ENCODE results near the gene HS3ST3A1. TPM values are rescaled to one million over a fixed set of nuclear protein-coding genes. Genes with fewer than 3 reads are reported as not detected.

Gene HS3ST3A1
- polyA plus RNA-seq, 1 experiment, result 6.6 TPM

GRCh38 chr17:13599864-13600263, 1.9 kb downstream of the HS3ST3A1 start:
- CTCF ChIA-PET, result interaction anchor here (1.0 kb wide), 1 partner anchor 698 kb away, joined by 9 read pairs; no protein-coding TSS in a partner anchor

DNA sequence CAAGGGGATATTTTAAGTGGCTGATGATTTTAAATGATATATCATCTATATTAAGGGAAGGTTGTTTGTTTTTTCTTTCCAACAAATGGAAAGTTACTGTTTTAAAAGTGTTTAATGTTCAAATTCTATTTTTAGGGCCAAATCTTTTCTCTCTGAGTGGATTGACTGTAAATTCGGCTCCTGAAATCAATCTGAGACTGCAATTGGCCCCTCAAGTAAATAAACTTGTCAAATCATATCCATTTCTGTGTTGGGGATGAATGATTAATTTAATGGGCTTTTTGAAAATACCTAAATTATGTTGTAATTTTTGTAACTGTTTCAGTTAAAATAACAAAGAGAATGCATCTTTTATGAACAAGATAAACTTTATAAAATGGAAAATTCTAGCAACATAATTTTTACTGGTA, 2.6 kb downstream of the HS3ST3A1 start:
- CTCF ChIA-PET, result interaction anchor here (0.6 to 1.2 kb wide), 4 partner anchors 472 to 703 kb away, joined by 3 read pairs; no protein-coding TSS in a partner anchor
- Histone ChIP-seq H3K4me3 (ENCODE audit: low read depth, low read length) (peak overlapping the region; percentile 87), H3K9me3 (ENCODE audit: control insufficient read depth, insufficient read depth, low read length) (no peaks in the 10 kb centered on the region; the same call in 1 of the 2 replicates), H3K27ac (ENCODE audit: low read depth, low read length) (no peak overlapping the region), H3K27me3 (ENCODE audit: control insufficient read depth, insufficient read depth, low read length) (no peaks in the 10 kb centered on the region)
- POLR2A ChIA-PET, result interaction anchor here (3.0 kb wide), 1 partner anchor 703 kb away, joined by 8 read pairs; no protein-coding TSS in a partner anchor
- TF ChIP-seq CTCF (IDR thresholded peaks at IDR 0.05; ENCODE audit: low read depth, low read length), result no peak
- DNase-seq (ENCODE audit: low read depth, low spot score), result no peak

More at GRCh38 chr17:13599864-13600263, 1.9 kb downstream of the HS3ST3A1 start:
- Histone ChIP-seq H3K4me3 (ENCODE audit: low read depth, low read length) (peak overlapping the region; percentile 87), H3K9me3 (ENCODE audit: control insufficient read depth, insufficient read depth, low read length) (no peaks in the 10 kb centered on the region; the same call in 1 of the 2 replicates), H3K27ac (ENCODE audit: low read depth, low read length) (peak overlapping the region; percentile 77), H3K27me3 (ENCODE audit: control insufficient read depth, insufficient read depth, low read length) (no peaks in the 10 kb centered on the region)
- DNase-seq (ENCODE audit: low read depth, low spot score), result no peak
- no peak for TF ChIP-seq CTCF (IDR thresholded peaks at IDR 0.05; ENCODE audit: low read depth, low read length)
- POLR2A ChIA-PET, result interaction anchor here (2.4 kb wide), 1 partner anchor 701 kb away, joined by 15 read pairs; the partner anchor contains the start of gene HS3ST3B1

GRCh38 chr17:13598353-13599167, 3.2 kb downstream of the HS3ST3A1 start:
- ChIA-PET CTCF (interaction anchor here (0.6 to 6.1 kb wide), 9 partner anchors 467 to 1558 kb away, joined by 3 to 57 read pairs (median 3); partner anchors contain the start of gene HS3ST3B1), POLR2A (interaction anchor here (0.6 to 3.0 kb wide), 3 partner anchors 698 to 704 kb away, joined by 4 to 8 read pairs (median 7); partner anchors contain the start of gene HS3ST3B1)
- Histone ChIP-seq H3K4me3 (ENCODE audit: low read depth, low read length) (peak overlapping the region; percentile 87), H3K9me3 (ENCODE audit: control insufficient read depth, insufficient read depth, low read length) (no peaks in the 10 kb centered on the region; the same call in 1 of the 2 replicates), H3K27me3 (ENCODE audit: control insufficient read depth, insufficient read depth, low read length) (no peaks in the 10 kb centered on the region), H3K27ac (ENCODE audit: low read depth, low read length) (no peak overlapping the region)
- DNase-seq (ENCODE audit: low read depth, low spot score), result no peak
- no peak for TF ChIP-seq CTCF (IDR thresholded peaks at IDR 0.05; ENCODE audit: low read depth, low read length)

DNA sequence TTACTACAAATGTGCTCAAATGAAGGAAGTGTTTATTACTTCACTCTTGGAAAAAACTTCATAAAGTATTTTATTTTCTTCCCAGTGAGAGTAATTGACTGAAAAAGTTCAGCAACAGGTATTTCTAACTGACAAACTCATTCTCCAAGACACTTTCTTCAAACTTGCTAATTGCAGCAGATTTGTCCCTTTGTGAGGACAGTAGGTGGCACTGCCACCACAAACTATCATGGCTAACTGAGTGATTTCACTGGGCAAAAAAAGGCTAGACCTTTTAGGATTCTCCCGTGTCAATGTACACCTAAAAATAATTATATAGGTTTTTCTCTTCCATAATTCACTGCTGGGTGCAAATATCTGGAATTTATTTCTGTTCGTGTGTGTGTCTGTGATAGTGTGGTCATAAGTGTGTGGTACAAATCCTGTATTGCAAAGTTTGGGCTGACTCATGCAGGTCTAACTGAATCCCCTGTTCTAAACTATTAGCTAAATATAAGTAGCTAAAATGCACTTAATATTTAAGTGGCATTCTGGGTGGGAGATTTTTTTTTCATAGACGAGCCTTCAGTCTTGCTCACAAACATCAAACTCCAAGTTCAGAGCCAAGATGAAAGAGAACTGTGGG, 3.9 kb downstream of the HS3ST3A1 start:
- CTCF ChIA-PET, result interaction anchor here (0.6 to 6.1 kb wide), 11 partner anchors 260 to 1559 kb away, joined by 3 to 57 read pairs (median 4); partner anchors contain the start of gene HS3ST3B1
- Histone ChIP-seq H3K27me3 (ENCODE audit: control insufficient read depth, insufficient read depth, low read length) (no peaks in the 10 kb centered on the region), H3K27ac (ENCODE audit: low read depth, low read length) (no peak overlapping the region), H3K9me3 (ENCODE audit: control insufficient read depth, insufficient read depth, low read length) (no peaks in the 10 kb centered on the region; the same call in 1 of the 2 replicates), H3K4me3 (ENCODE audit: low read depth, low read length) (peak overlapping the region; percentile 87)
- POLR2A ChIA-PET, result interaction anchor here (0.6 to 3.0 kb wide), 3 partner anchors 699 to 704 kb away, joined by 4 to 8 read pairs (median 7); partner anchors contain the start of gene HS3ST3B1
- peak; percentile 55 for TF ChIP-seq CTCF (IDR thresholded peaks at IDR 0.05; ENCODE audit: low read depth, low read length)
- no peak for DNase-seq (ENCODE audit: low read depth, low spot score)
